GM23338 (cell line): ENCODE results near the gene SGK1. TPM values are rescaled to one million over a fixed set of nuclear protein-coding genes. Genes with fewer than 3 reads are reported as not detected.
A peak's percentile ranks its signal among the peaks of the same experiment; 100 is the strongest.

ENCODE experiments used
- ATAC-seq: fragments of 200-7000 bp; cut with Tn5 transposase; 3 replicates; pipeline ENCODE4 v1.9.1; 2020
- DNase-seq: peaks from one replicate; pipeline ENCODE4 v3.0.0-alpha.2; 2015; ENCODE audit warnings: low spot score
- H2AFZ ChIP-seq: fragments of 200-600 bp; sonication (generic); 2 replicates; pipeline ENCODE4 v1.8.0; 2016; ENCODE audit warnings: antibody characterized with exemption, mild to moderate bottlenecking, moderate library complexity
- H3F3A ChIP-seq: fragments of 200-600 bp; sonication (generic); replicated peaks from 2 replicates; pipeline ENCODE4 v1.8.0; 2017; ENCODE audit warnings: antibody characterized with exemption, mixed run types, low read depth
- H3K27ac ChIP-seq: fragments of 200-600 bp; sonication (generic); 2 replicates; pipeline ENCODE4 v1.6.1; 2016; ENCODE audit warnings: low read depth
- H3K27me3 ChIP-seq: fragments of 200-600 bp; sonication (generic); 2 replicates; pipeline ENCODE4 v1.8.0; 2016; ENCODE audit warnings: mild to moderate bottlenecking, mixed run types, moderate library complexity; ENCODE audit not compliant: insufficient read depth
- H3K36me3 ChIP-seq: fragments of 200-600 bp; sonication (generic); 2 replicates; pipeline ENCODE4 v1.8.0; 2016; ENCODE audit warnings: mild to moderate bottlenecking; ENCODE audit not compliant: insufficient read depth
- H3K4me1 ChIP-seq: fragments of 200-600 bp; sonication (generic); 2 replicates; pipeline ENCODE4 v1.8.0; 2016; ENCODE audit warnings: mild to moderate bottlenecking, moderate library complexity; ENCODE audit not compliant: insufficient read depth
- H3K4me2 ChIP-seq: fragments of 200-600 bp; sonication (generic); 2 replicates; pipeline ENCODE4 v1.7.1; 2017; ENCODE audit warnings: mixed run types
- H3K4me3 ChIP-seq: fragments of 200-600 bp; sonication (generic); 2 replicates; pipeline ENCODE4 v1.6.1; 2016; ENCODE audit warnings: mixed run types
- H3K79me2 ChIP-seq: fragments of 200-600 bp; sonication (generic); replicated peaks from 2 replicates; pipeline ENCODE4 v1.8.0; 2017; ENCODE audit warnings: mild to moderate bottlenecking; ENCODE audit not compliant: insufficient read depth
- H3K9me2 ChIP-seq: fragments of 200-600 bp; sonication (generic); 2 replicates; pipeline ENCODE4 v1.8.0; 2017; ENCODE audit not compliant: insufficient read depth
- H4K20me1 ChIP-seq: fragments of 200-600 bp; sonication (generic); replicated peaks from 2 replicates; pipeline ENCODE4 v1.8.0; 2017; ENCODE audit warnings: mild to moderate bottlenecking; ENCODE audit not compliant: insufficient read depth
- H3K27ac Mint-ChIP-seq: 2 replicates; pipeline ENCODE4 v1.8.0; 2020; ENCODE audit warnings: inconsistent platforms, mild to moderate bottlenecking, moderate library complexity, mixed read lengths
- H3K27me3 Mint-ChIP-seq: 3 replicates; pipeline ENCODE4 v1.8.0; 2022; ENCODE audit warnings: low read depth, mild to moderate bottlenecking, moderate library complexity, mixed read lengths, inconsistent platforms; ENCODE audit not compliant: insufficient read depth, poor library complexity
- H3K36me3 Mint-ChIP-seq: 3 replicates; pipeline ENCODE4 v1.8.0; 2021; ENCODE audit warnings: low read depth, mild to moderate bottlenecking, inconsistent platforms, moderate library complexity, mixed read lengths
- H3K4me1 Mint-ChIP-seq: 3 replicates; pipeline ENCODE4 v1.8.0; 2020; ENCODE audit warnings: mild to moderate bottlenecking, inconsistent platforms, mixed read lengths
- H3K4me3 Mint-ChIP-seq: 3 replicates; pipeline ENCODE4 v1.8.0; 2021; ENCODE audit warnings: moderate library complexity, mild to moderate bottlenecking, inconsistent platforms, mixed read lengths
- H3K9me3 Mint-ChIP-seq: 3 replicates; pipeline ENCODE4 v1.8.0; 2020; ENCODE audit warnings: moderate library complexity, mild to moderate bottlenecking, inconsistent platforms, mixed read lengths
- CTCF ChIP-seq, 2 experiments: fragments of 200-600 bp in 1 of 2; sonication (generic) in 1 of 2; conservative IDR thresholded peaks; 2 replicates each; pipeline versions ENCODE4 v1.5.1 to v1.6.1; 2016 to 2017; ENCODE audit warnings: antibody characterized with exemption in 2 of 2, low read depth in 2 of 2, mild to moderate bottlenecking in 2 of 2, moderate library complexity in 1 of 2
- ETS1 ChIP-seq: IDR thresholded peaks from 2 replicates; pipeline ENCODE4 v1.6.1; 2016; ENCODE audit warnings: antibody characterized with exemption
- EZH2 ChIP-seq: fragments of 200-600 bp; sonication (generic); IDR thresholded peaks from one replicate; pipeline ENCODE4 v1.8.0; 2017; ENCODE audit warnings: antibody characterized with exemption, mild to moderate bottlenecking, low read depth; ENCODE audit not compliant: unreplicated experiment
- EZH2phosphoT487 ChIP-seq: fragments of 200-600 bp; sonication (generic); IDR thresholded peaks from one replicate; pipeline ENCODE4 v1.8.1; 2018; ENCODE audit warnings: antibody characterized with exemption; ENCODE audit not compliant: unreplicated experiment
- JUNB ChIP-seq: IDR thresholded peaks from one replicate; pipeline ENCODE4 v1.6.1; 2016; ENCODE audit warnings: antibody characterized with exemption; ENCODE audit not compliant: unreplicated experiment
- NANOG ChIP-seq: IDR thresholded peaks from 2 replicates; pipeline ENCODE4 v1.6.1; 2016; ENCODE audit warnings: antibody characterized with exemption, borderline replicate concordance
- POLR2AphosphoS5 ChIP-seq: IDR thresholded peaks from 2 replicates; pipeline ENCODE4 v1.6.1; 2016; ENCODE audit warnings: antibody characterized with exemption, low read depth
- STAT1 ChIP-seq: IDR thresholded peaks from one replicate; pipeline ENCODE4 v1.6.1; 2016; ENCODE audit warnings: antibody characterized with exemption; ENCODE audit not compliant: unreplicated experiment
- ZNF114 ChIP-seq: fragments of 250-450 bp; sonication (Bioruptor Pico); IDR thresholded peaks from 2 replicates; pipeline ENCODE4 v1.5.0; 2020; ENCODE audit warnings: mild to moderate bottlenecking, moderate library complexity
- ZNF331 ChIP-seq: fragments of 250-450 bp; sonication (Bioruptor Pico); IDR thresholded peaks from 2 replicates; pipeline ENCODE4 v1.5.0; 2020; ENCODE audit warnings: low read depth, mild to moderate bottlenecking, moderate library complexity
- polyA plus RNA-seq: library from polyadenylated mRNA; unstranded; fragments of >200 nt; fragmentation: Nextera tagmentation; extraction: Ambion mirVana; gene quantifications from 2 replicates; pipeline ENCODE4 v1.2.1, GENCODE V29; 2016
- total RNA-seq: library from RNA; depleted of rRNA; stranded (reverse); fragments of >200 nt; shearing (Covaris generic); gene quantifications from 2 replicates; pipeline ENCODE4 v1.2.3, GENCODE V29; 2014

The SGK1 gene
- total and polyA plus RNA-seq, 2 experiments from 2014 or later = 16.3 to 37.2 TPM

- TF ChIP-seq NANOG = no peak
- no peak for TF ChIP-seq ETS1
- TF ChIP-seq EZH2 = no peak
- TF ChIP-seq JUNB = no peak
- no peak for TF ChIP-seq ZNF114 (CRISPR knock-in tag)
These were observed 7.8 kb downstream of the SGK1 start (continued) for GRCh38 chr6:134309983-134310605.

- Histone ChIP-seq H3K27ac (no peak overlapping the region), H3F3A (no peaks in the 10 kb centered on the region), H3K27me3 (no peaks in the 10 kb centered on the region; the same call in 1 of the 2 replicates), H3K9me2 (no peaks in the 10 kb centered on the region), H3K4me2 (no peak overlapping the region), H3K79me2 (no peaks in the 10 kb centered on the region), H3K36me3 (no peaks in the 10 kb centered on the region), H4K20me1 (no peaks in the 10 kb centered on the region), H3K4me3 (no peak overlapping the region), H3K4me1 (peaks cover 21% of the 10 kb centered on the region), H2AFZ (peak overlapping the region; percentile 12; the same call in 1 of the 2 replicates)
- Mint-ChIP-seq H3K36me3 (no peaks in the 10 kb centered on the region), H3K4me1 (peaks cover 31% of the 10 kb centered on the region), H3K4me3 (no peak overlapping the region), H3K27ac (no peak overlapping the region), H3K9me3 (no peaks in the 10 kb centered on the region), H3K27me3 (peaks cover 12% of the 10 kb centered on the region)
- ATAC-seq (no peak), DNase-seq (no peak)
- TF ChIP-seq ETS1 (no peak), ZNF114 (CRISPR knock-in tag) (no peak), CTCF (conservative IDR thresholded peaks at IDR 0.05; ENCODE audit: low read depth in 2 of 2) (no peak), POLR2AphosphoS5 (no peak), STAT1 (no peak), JUNB (no peak), ZNF331 (CRISPR knock-in tag) (no peak), EZH2phosphoT487 (no peak), EZH2 (no peak)
These were observed 8.7 kb downstream of the SGK1 start for GRCh38 chr6:134309227-134309626.
